Activated CD8-positive, alpha-beta T cell treated with anti-CD3 and anti-CD28 coated beads for 36 hours (primary cell): ENCODE measurements around the gene SLC10A1. TPM values are rescaled to one million over a fixed set of nuclear protein-coding genes. Genes with fewer than 3 reads are reported as not detected.

Experiments
- ATAC-seq: fragments of 200-7000 bp; cut with Tn5 transposase; one replicate; pipeline ENCODE4 v1.10.0; 2021; ENCODE audit warnings: mild to moderate bottlenecking, moderate library complexity
- CTCF ChIA-PET: fragments of 350-600 bp; sonication (Branson Sonifier 250); formaldehyde crosslinking; loops from one replicate; lab custom pipeline; 2021; ENCODE audit warnings: antibody characterized with exemption; lab: Charles Lee
- POLR2A ChIA-PET: fragments of 350-600 bp; sonication (Branson Sonifier 250); formaldehyde crosslinking; loops from one replicate; lab custom pipeline; 2021; ENCODE audit warnings: antibody characterized with exemption; lab: Charles Lee
- DNase-seq: peaks from one replicate; pipeline ENCODE4 v3.0.0-alpha.2; 2020
- H3K27ac Mint-ChIP-seq: one replicate; pipeline ENCODE4 v1.8.0; 2021; ENCODE audit warnings: mild to moderate bottlenecking, mixed read lengths
- H3K27me3 Mint-ChIP-seq: one replicate; pipeline ENCODE4 v1.8.0; 2021; ENCODE audit warnings: mixed read lengths
- H3K36me3 Mint-ChIP-seq: one replicate; pipeline ENCODE4 v1.8.0; 2021; ENCODE audit warnings: low read depth, mixed read lengths
- H3K4me1 Mint-ChIP-seq: one replicate; pipeline ENCODE4 v1.8.0; 2021; ENCODE audit warnings: low read depth, mixed read lengths
- H3K4me3 Mint-ChIP-seq: one replicate; pipeline ENCODE4 v1.8.0; 2021; ENCODE audit warnings: mild to moderate bottlenecking, moderate library complexity, mixed read lengths
- H3K9me3 Mint-ChIP-seq: one replicate; pipeline ENCODE4 v1.8.0; 2021; ENCODE audit warnings: mixed read lengths
- intact Hi-C: fragments of 100-400 bp; cut with micrococcal nuclease; formaldehyde crosslinking; loops from one replicate; pipeline ENCODE4 v1.10.0; 2022
- total RNA-seq, 2 experiments: library from RNA; stranded (reverse); gene quantifications; one replicate each; pipeline ENCODE4 v1.2.3, GENCODE V29; 2021
- TF ChIP-seq, protein P1 (sequence below): fragments of 200-600 bp; IDR thresholded peaks from one replicate; pipeline ENCODE4 v1.8.0; 2022; ENCODE audit warnings: antibody characterized with exemption, mild to moderate bottlenecking

SLC10A1 gene
- total RNA-seq, 2 experiments from 2014 or later = not detected

DNA sequence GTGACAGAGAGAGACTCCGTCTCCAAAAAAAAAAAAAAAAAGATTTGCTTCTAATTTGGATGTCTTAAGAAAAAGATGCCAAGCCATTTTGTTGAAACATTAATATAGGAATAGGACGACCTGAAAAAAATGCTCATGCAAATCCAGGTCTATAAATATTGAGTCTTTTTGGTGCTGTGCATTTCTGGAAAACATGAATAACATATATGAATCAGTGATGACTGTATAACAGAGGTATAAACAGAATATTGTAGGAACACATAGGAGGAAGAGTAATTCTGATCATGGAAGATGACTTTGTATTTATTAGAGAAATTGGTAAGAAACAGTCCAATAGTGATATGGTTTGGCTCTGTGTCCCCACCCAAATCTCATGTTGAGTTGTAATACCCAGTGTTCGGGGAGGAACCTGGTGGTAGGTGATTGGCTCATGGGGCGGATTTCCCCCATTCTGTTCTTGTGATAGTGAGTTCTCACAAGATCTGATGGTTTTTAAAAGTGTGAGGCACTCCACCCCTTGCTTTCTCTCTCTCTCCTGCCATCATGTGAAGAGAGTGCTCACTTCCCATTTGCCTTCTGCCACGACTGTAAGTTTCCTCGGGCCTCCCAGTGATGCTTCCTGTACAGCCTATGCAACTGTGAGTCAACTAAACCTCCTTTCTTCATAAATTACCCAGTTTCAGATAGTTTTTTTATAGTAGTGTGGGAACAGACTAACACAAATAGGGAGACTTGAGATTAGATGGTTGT lies 33.1 kb downstream of the SLC10A1 start:
- intact Hi-C loops = no loop called here
- TF ChIP-seq, protein P1, sequence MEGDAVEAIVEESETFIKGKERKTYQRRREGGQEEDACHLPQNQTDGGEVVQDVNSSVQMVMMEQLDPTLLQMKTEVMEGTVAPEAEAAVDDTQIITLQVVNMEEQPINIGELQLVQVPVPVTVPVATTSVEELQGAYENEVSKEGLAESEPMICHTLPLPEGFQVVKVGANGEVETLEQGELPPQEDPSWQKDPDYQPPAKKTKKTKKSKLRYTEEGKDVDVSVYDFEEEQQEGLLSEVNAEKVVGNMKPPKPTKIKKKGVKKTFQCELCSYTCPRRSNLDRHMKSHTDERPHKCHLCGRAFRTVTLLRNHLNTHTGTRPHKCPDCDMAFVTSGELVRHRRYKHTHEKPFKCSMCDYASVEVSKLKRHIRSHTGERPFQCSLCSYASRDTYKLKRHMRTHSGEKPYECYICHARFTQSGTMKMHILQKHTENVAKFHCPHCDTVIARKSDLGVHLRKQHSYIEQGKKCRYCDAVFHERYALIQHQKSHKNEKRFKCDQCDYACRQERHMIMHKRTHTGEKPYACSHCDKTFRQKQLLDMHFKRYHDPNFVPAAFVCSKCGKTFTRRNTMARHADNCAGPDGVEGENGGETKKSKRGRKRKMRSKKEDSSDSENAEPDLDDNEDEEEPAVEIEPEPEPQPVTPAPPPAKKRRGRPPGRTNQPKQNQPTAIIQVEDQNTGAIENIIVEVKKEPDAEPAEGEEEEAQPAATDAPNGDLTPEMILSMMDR = no peak
- Mint-ChIP-seq H3K4me1 (peaks cover 49% of the 10 kb centered on the region), H3K27me3 (peaks cover 2% of the 10 kb centered on the region), H3K36me3 (peaks cover 31% of the 10 kb centered on the region), H3K27ac (peak overlapping the region; percentile 86), H3K4me3 (no peak overlapping the region), H3K9me3 (peaks cover 8% of the 10 kb centered on the region)
- ATAC-seq = peak; percentile 8
- ChIA-PET POLR2A (no interaction called here), CTCF (no interaction called here)
- DNase-seq = peak; percentile 53

DNA sequence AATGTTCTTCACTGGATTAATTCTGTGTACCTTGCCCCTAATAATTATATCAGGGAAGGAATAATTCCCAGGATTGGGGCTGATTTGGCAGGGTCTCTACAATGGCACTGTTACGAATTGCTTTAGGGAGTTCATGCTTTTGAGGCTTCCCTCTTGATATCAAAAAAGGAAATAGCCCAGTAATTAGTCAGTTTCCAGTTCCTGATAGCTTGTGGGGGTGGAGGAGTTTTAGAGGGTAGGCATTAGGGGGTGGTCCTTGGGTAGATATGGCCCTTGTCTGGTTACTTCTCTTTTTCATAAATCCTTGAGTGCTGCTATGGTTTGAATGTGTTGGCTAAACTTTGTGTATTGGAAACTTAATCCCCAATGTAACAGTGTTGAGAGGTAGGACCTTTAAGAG lies 36.2 kb downstream of the SLC10A1 start:
- TF ChIP-seq, protein P1 = no peak
- Mint-ChIP-seq H3K9me3 (peaks cover 8% of the 10 kb centered on the region), H3K27ac (no peak overlapping the region), H3K4me1 (peaks cover 35% of the 10 kb centered on the region), H3K27me3 (no peaks in the 10 kb centered on the region), H3K36me3 (peaks cover 10% of the 10 kb centered on the region), H3K4me3 (no peak overlapping the region)
- ATAC-seq (no peak), DNase-seq (no peak)
- ChIA-PET POLR2A (interaction anchor here (2.5 kb wide), 1 partner anchor 13 kb away, joined by 12 read pairs; no protein-coding TSS in a partner anchor), CTCF (interaction anchor here (1.6 to 2.4 kb wide), 2 partner anchors 34 to 267 kb away, joined by 5 to 15 read pairs; no protein-coding TSS in a partner anchor)
- intact Hi-C loops = no loop called here

DNA sequence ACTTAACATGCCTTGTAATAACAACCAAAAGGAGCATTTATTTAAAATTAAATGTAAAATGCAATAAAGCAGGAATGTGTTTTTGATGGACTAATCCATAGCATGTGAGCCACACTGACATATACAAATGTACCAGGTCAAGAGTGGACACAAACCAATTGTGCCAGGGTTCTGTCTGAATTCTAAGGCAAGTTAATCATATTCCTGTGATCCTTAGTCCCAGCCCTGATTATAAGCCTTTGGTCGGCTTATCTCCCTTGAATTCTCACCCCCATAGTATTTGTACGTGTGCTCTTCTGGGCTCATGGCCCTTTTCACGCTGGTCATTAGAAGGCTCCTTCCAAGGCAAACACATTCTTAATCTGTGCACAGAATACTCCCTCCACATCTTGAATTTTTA lies 40.7 kb downstream of the SLC10A1 start:
- ChIA-PET POLR2A (interaction anchor here (1.3 to 1.5 kb wide), 2 partner anchors 10 to 18 kb away, joined by 3 to 5 read pairs; partner anchors contain the start of gene SRSF5), CTCF (interaction anchor here (1.9 kb wide), 1 partner anchor 29 kb away, joined by 4 read pairs; no protein-coding TSS in a partner anchor)
- H3K36me3 Mint-ChIP-seq = no peaks in the 10 kb centered on the region
- no peaks in the 10 kb centered on the region for H3K27me3 Mint-ChIP-seq
- no peaks in the 10 kb centered on the region for H3K9me3 Mint-ChIP-seq
- intact Hi-C loops = no loop called here
- H3K4me1 Mint-ChIP-seq = peaks cover 15% of the 10 kb centered on the region
- TF ChIP-seq, protein P1 = no peak
- DNase-seq (no peak), ATAC-seq (no peak)
- H3K4me3 Mint-ChIP-seq = no peak overlapping the region
- no peak overlapping the region for H3K27ac Mint-ChIP-seq

DNA sequence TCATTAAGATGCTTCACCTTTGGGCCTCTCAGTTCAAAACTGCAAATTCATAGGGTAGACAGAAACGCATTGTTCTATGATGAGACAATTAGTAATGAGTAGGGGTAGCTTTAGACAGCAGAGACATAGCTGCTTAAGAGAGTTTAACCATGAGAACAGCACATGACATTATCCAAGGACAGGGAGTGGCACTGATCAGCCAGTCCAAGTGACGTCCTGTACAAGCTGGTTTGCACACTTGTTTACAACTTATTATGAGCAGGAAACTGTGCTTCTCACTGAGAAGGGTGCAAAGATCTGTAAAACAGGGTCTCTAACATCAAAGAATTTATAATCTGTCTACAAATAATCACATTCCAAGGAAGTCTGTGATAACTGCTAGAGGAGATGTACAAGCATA lies 41.3 kb downstream of the SLC10A1 start:
- intact Hi-C loops = no loop called here
- TF ChIP-seq, protein P1 = no peak
- CTCF ChIA-PET = interaction anchor here (0.8 to 1.9 kb wide), 2 partner anchors 15 to 28 kb away, joined by 3 to 4 read pairs; no protein-coding TSS in a partner anchor
- DNase-seq = no peak
- Mint-ChIP-seq H3K4me3 (no peak overlapping the region), H3K27ac (peak overlapping the region; percentile 70), H3K27me3 (no peaks in the 10 kb centered on the region), H3K36me3 (no peaks in the 10 kb centered on the region), H3K4me1 (peaks cover 11% of the 10 kb centered on the region), H3K9me3 (no peaks in the 10 kb centered on the region)
- POLR2A ChIA-PET = interaction anchor here (1.3 to 1.5 kb wide), 2 partner anchors 11 to 18 kb away, joined by 3 to 5 read pairs; partner anchors contain the start of gene SRSF5
- ATAC-seq = peak; percentile 27

DNA sequence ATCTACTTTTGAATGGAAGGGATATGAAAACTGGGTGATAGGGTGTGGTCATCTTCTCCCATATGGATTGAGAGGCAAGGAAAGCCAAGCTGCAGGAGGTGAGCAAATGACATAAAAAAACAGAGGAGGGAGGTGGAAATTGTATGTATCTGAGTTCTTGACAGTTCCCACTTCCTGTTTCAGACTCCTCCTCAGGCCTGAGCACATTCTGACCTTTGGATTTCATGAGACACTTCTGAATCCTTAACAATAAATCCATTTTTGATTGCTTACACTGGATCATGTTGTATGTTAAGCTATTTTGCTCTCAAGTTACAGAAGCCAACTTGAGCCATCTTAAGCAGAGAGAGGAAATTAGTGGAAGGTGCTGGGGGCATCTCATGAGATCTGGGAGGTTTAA lies 41.7 kb downstream of the SLC10A1 start:
- H3K4me3 Mint-ChIP-seq = no peak overlapping the region
- intact Hi-C loops = no loop called here
- POLR2A ChIA-PET = interaction anchor here (1.3 to 1.5 kb wide), 2 partner anchors 11 to 19 kb away, joined by 3 to 5 read pairs; partner anchors contain the start of gene SRSF5

More for the DNA sequence above, 41.7 kb downstream of the SLC10A1 start:
- DNase-seq (no peak), ATAC-seq (peak; percentile 53)
- TF ChIP-seq, protein P1 = no peak
- no peaks in the 10 kb centered on the region for H3K27me3 Mint-ChIP-seq
- no peaks in the 10 kb centered on the region for H3K36me3 Mint-ChIP-seq
- H3K4me1 Mint-ChIP-seq = peaks cover 10% of the 10 kb centered on the region
- peak overlapping the region; percentile 70 for H3K27ac Mint-ChIP-seq
- CTCF ChIA-PET = interaction anchor here (0.8 to 1.9 kb wide), 3 partner anchors 14 to 29 kb away, joined by 3 to 7 read pairs (median 4); no protein-coding TSS in a partner anchor
- no peaks in the 10 kb centered on the region for H3K9me3 Mint-ChIP-seq
